Adrenal gland (tissue), 5 donors: ENCODE data around the gene CARS1.

Source experiments
- CTCF ChIP-seq, 6 experiments: fragments of 450-650 bp in 4 of 6; fragments of 200-600 bp in 2 of 6; sonication (generic) in 1 of 6; IDR thresholded peaks; 1 replicate in 5 of 6; 2 replicates in 1 of 6; pipeline versions ENCODE4 v1.5.1 to v1.8.0; 2016 to 2021; ENCODE audit warnings: antibody characterized with exemption in 6 of 6, mild to moderate bottlenecking in 2 of 6, moderate library complexity in 1 of 6
- POLR2A ChIP-seq, 2 donors: fragments of 450-650 bp; IDR thresholded peaks; one replicate each; pipeline ENCODE4 v1.6.1; 2017; ENCODE audit warnings: antibody characterized with exemption in 2 of 2, mild to moderate bottlenecking in 2 of 2, moderate library complexity in 1 of 2
- donor health status: DM: no; HTN: no; CAD: no.

- TF ChIP-seq POLR2A (IDR thresholded peaks at IDR 0.05) (no peak), CTCF (IDR thresholded peaks at IDR 0.05) (no peak)
Measured at GRCh38 chr11:2980168-2980840, 76.9 kb downstream of the CARS1 start.
